Stimulated activated CD4-positive, alpha-beta T cell treated with anti-CD3 and anti-CD28 coated beads, Interleukin-15, amount 100 ng/mL, for 1 hour (primary cell): ENCODE results near the gene ROR1.

ENCODE experiments used
- DNase-seq, 2 donors: peaks; one replicate each; pipeline ENCODE4 v3.0.0-alpha.2; 2020; ENCODE audit warnings: low read depth in 1 of 2, low spot score in 1 of 2

Gene ROR1

GRCh38 chr1:63928186-63929105 lies 154.6 kb downstream of the ROR1 start:
- DNase-seq = no peak

- DNase-seq = no peak
Measured at GRCh38 chr1:63929106-63929478, 155.3 kb downstream of the ROR1 start.

- no peak for DNase-seq
Measured at GRCh38 chr1:63931468-63931867, 157.7 kb downstream of the ROR1 start.

- DNase-seq = no peak
Measured at GRCh38 chr1:63934697-63935096, 160.9 kb downstream of the ROR1 start.

GRCh38 chr1:63935143-63935542 lies 161.3 kb downstream of the ROR1 start:
- DNase-seq = no peak

GRCh38 chr1:63935553-63935952 lies 161.7 kb downstream of the ROR1 start:
- DNase-seq = no peak

GRCh38 chr1:63936276-63936675 lies 162.5 kb downstream of the ROR1 start:
- DNase-seq = no peak

- no peak for DNase-seq
Measured at GRCh38 chr1:63936801-63937200, 163.0 kb downstream of the ROR1 start.

GRCh38 chr1:63937461-63938022 lies 163.7 kb downstream of the ROR1 start:
- no peak for DNase-seq

GRCh38 chr1:63940440-63940839 lies 166.6 kb downstream of the ROR1 start:
- DNase-seq = no peak

- DNase-seq = no peak
Measured at GRCh38 chr1:63943393-63943792, 169.6 kb downstream of the ROR1 start.

GRCh38 chr1:63945943-63946342 lies 172.1 kb downstream of the ROR1 start:
- DNase-seq = no peak

GRCh38 chr1:63946866-63947491 lies 173.2 kb downstream of the ROR1 start:
- DNase-seq = no peak

- DNase-seq = no peak
Measured at GRCh38 chr1:63947904-63948303, 174.1 kb downstream of the ROR1 start.

- no peak for DNase-seq
Measured at GRCh38 chr1:63950023-63950422, 176.2 kb downstream of the ROR1 start.

- no peak for DNase-seq
Measured at GRCh38 chr1:63951059-63951946, 177.5 kb downstream of the ROR1 start.

GRCh38 chr1:63954187-63954586 lies 180.4 kb downstream of the ROR1 start:
- no peak for DNase-seq

GRCh38 chr1:63955370-63956145 lies 181.7 kb downstream of the ROR1 start:
- no peak for DNase-seq

- DNase-seq = no peak
Measured at GRCh38 chr1:63958556-63958955, 184.7 kb downstream of the ROR1 start.

- DNase-seq = no peak
Measured at GRCh38 chr1:63960326-63960725, 186.5 kb downstream of the ROR1 start.

GRCh38 chr1:63966016-63966415 lies 192.2 kb downstream of the ROR1 start:
- DNase-seq = no peak
